COLO668 (cell line): ENCODE measurements around the gene C9.
"Not testable (repeated sequence)": the region's sequence is repeated elsewhere in the genome, so short reads cannot be mapped to it uniquely, and the experiment has no call there.

ENCODE experiments used
- DNase-seq: peaks from one replicate; lab custom pipeline; 2025; ENCODE audit not compliant: unreplicated experiment; lab: John Stamatoyannopoulos, UW

C9 gene

GRCh38 chr5:39266442-39266841, 97.9 kb downstream of the C9 start:
- no peak for DNase-seq

GRCh38 chr5:39264528-39264927, 99.8 kb downstream of the C9 start:
- no peak for DNase-seq

GRCh38 chr5:39262981-39263380, 101.3 kb downstream of the C9 start:
- DNase-seq: no peak

- DNase-seq: no peak
Measured at GRCh38 chr5:39260095-39260494, 104.2 kb downstream of the C9 start.

GRCh38 chr5:39257554-39257953, 106.7 kb downstream of the C9 start:
- DNase-seq: no peak

- DNase-seq: no peak
Measured at GRCh38 chr5:39256477-39257235, 107.6 kb downstream of the C9 start.

GRCh38 chr5:39255406-39255805, 108.9 kb downstream of the C9 start:
- no peak for DNase-seq

GRCh38 chr5:39254671-39255070, 109.6 kb downstream of the C9 start:
- no peak for DNase-seq

GRCh38 chr5:39253196-39253595, 111.1 kb downstream of the C9 start:
- no peak for DNase-seq

- DNase-seq: no peak
Measured at GRCh38 chr5:39249564-39250274, 114.6 kb downstream of the C9 start.

- no peak for DNase-seq
Measured at GRCh38 chr5:39249069-39249468, 115.2 kb downstream of the C9 start.

GRCh38 chr5:39240750-39241149, 123.5 kb downstream of the C9 start:
- DNase-seq: no peak

- DNase-seq: no peak
Measured at GRCh38 chr5:39238366-39239105, 125.8 kb downstream of the C9 start.

- DNase-seq: no peak
Measured at GRCh38 chr5:39236718-39237117, 127.6 kb downstream of the C9 start.

- no peak for DNase-seq
Measured at GRCh38 chr5:39235648-39236047, 128.6 kb downstream of the C9 start.

GRCh38 chr5:39234494-39234893, 129.8 kb downstream of the C9 start:
- not testable (repeated sequence) for DNase-seq
